H9 (cell line): ENCODE results near the gene FYCO1. TPM values are rescaled to one million over a fixed set of nuclear protein-coding genes. Genes with fewer than 3 reads are reported as not detected.

Experiments used
- DNase-seq: peaks from one replicate; pipeline ENCODE4 v3.0.0-alpha.2; 2017
- H2AFZ ChIP-seq: one replicate; pipeline ENCODE4 v1.6.1; 2013; ENCODE audit warnings: mild to moderate bottlenecking, low read length, control low read depth, moderate library complexity
- H2AK5ac ChIP-seq: 2 replicates; pipeline ENCODE4 v1.6.1; 2013; ENCODE audit warnings: low read length, control low read depth, mixed read lengths; ENCODE audit not compliant: insufficient read length
- H2BK120ac ChIP-seq: one replicate; pipeline ENCODE4 v1.6.1; 2013; ENCODE audit warnings: low read depth, mild to moderate bottlenecking, low read length, control low read depth, inconsistent platforms; ENCODE audit not compliant: poor library complexity, severe bottlenecking
- H2BK12ac ChIP-seq: 2 replicates; pipeline ENCODE4 v1.6.1; 2013; ENCODE audit warnings: low read length, control low read depth, mixed read lengths, low read depth; ENCODE audit not compliant: insufficient read length
- H2BK15ac ChIP-seq: 2 replicates; pipeline ENCODE4 v1.6.1; 2013; ENCODE audit warnings: low read depth, low read length, control low read depth
- H2BK20ac ChIP-seq: one replicate; pipeline ENCODE4 v1.6.1; 2013; ENCODE audit warnings: low read depth, mild to moderate bottlenecking, low read length, control low read depth, inconsistent platforms; ENCODE audit not compliant: poor library complexity, severe bottlenecking
- H2BK5ac ChIP-seq: 2 replicates; pipeline ENCODE4 v1.6.1; 2013; ENCODE audit warnings: low read length, control low read depth, mixed read lengths; ENCODE audit not compliant: insufficient read length
- H3K14ac ChIP-seq: 2 replicates; pipeline ENCODE4 v1.6.1; 2013; ENCODE audit warnings: low read length, control low read depth; ENCODE audit not compliant: insufficient read depth
- H3K18ac ChIP-seq: 2 replicates; pipeline ENCODE4 v1.6.1; 2013; ENCODE audit warnings: low read depth, mild to moderate bottlenecking, mixed read lengths, low read length, control low read depth; ENCODE audit not compliant: insufficient read length
- H3K23ac ChIP-seq: 2 replicates; pipeline ENCODE4 v1.6.1; 2013; ENCODE audit warnings: low read length, control low read depth, mixed read lengths, low read depth; ENCODE audit not compliant: insufficient read length
- H3K23me2 ChIP-seq: 2 replicates; pipeline ENCODE4 v1.6.1; 2013; ENCODE audit warnings: low read depth, mild to moderate bottlenecking, mixed read lengths, low read length, control low read depth; ENCODE audit not compliant: insufficient read length, poor library complexity, severe bottlenecking
- H3K27ac ChIP-seq: 2 replicates; pipeline ENCODE4 v1.5.1; 2013; ENCODE audit warnings: low read length, control low read depth, mixed read lengths, low read depth; ENCODE audit not compliant: insufficient read length
- H3K27me3 ChIP-seq: 2 replicates; pipeline ENCODE4 v1.6.1; 2013; ENCODE audit warnings: low read length, control low read depth, inconsistent platforms; ENCODE audit not compliant: insufficient read depth
- H3K4ac ChIP-seq: 2 replicates; pipeline ENCODE4 v1.6.1; 2013; ENCODE audit warnings: low read depth, mild to moderate bottlenecking, control low read depth, inconsistent platforms, low read length, moderate library complexity
- H3K4me1 ChIP-seq: 2 replicates; pipeline ENCODE4 v1.6.1; 2013; ENCODE audit warnings: low read length, control low read depth, inconsistent platforms; ENCODE audit not compliant: insufficient read depth
- H3K4me2 ChIP-seq: 2 replicates; pipeline ENCODE4 v1.6.1; 2013; ENCODE audit warnings: low read length, control low read depth, mixed read lengths; ENCODE audit not compliant: insufficient read length, insufficient read depth
- H3K56ac ChIP-seq: 2 replicates; pipeline ENCODE4 v1.6.1; 2013; ENCODE audit warnings: low read depth, mild to moderate bottlenecking, mixed read lengths, low read length, control low read depth; ENCODE audit not compliant: insufficient read length
- H3K79me1 ChIP-seq: 2 replicates; pipeline ENCODE4 v1.6.1; 2013; ENCODE audit warnings: low read depth, mild to moderate bottlenecking, moderate library complexity, low read length, control low read depth, inconsistent platforms; ENCODE audit not compliant: insufficient read depth, poor library complexity, severe bottlenecking
- H3K79me2 ChIP-seq: 2 replicates; pipeline ENCODE4 v1.6.1; 2013; ENCODE audit warnings: low read length, control low read depth, inconsistent platforms; ENCODE audit not compliant: insufficient read depth
- H3K9ac ChIP-seq: 2 replicates; pipeline ENCODE4 v1.6.1; 2013; ENCODE audit warnings: low read length, control low read depth, mixed read lengths; ENCODE audit not compliant: insufficient read length; ENCODE audit errors: extremely low read depth
- H3K9me3 ChIP-seq: one replicate; pipeline ENCODE4 v1.6.1; 2013; ENCODE audit warnings: low read depth, low read length, inconsistent platforms; ENCODE audit not compliant: control insufficient read depth
- H3T11ph ChIP-seq: one replicate; pipeline ENCODE4 v1.6.1; 2013; ENCODE audit warnings: mild to moderate bottlenecking, low read length, control low read depth, inconsistent platforms
- H4K20me1 ChIP-seq: one replicate; pipeline ENCODE4 v1.6.1; 2013; ENCODE audit not compliant: control insufficient read depth, insufficient read length, insufficient read depth
- H4K5ac ChIP-seq: 2 replicates; pipeline ENCODE4 v1.6.1; 2013; ENCODE audit warnings: low read depth, mild to moderate bottlenecking, mixed read lengths, low read length, control low read depth; ENCODE audit not compliant: insufficient read length
- H4K8ac ChIP-seq: replicated peaks from 2 replicates; pipeline ENCODE4 v1.6.1; 2013; ENCODE audit warnings: low read length, control low read depth, mixed read lengths, low read depth; ENCODE audit not compliant: insufficient read length
- H4K91ac ChIP-seq: 2 replicates; pipeline ENCODE4 v1.6.1; 2013; ENCODE audit warnings: low read depth, mild to moderate bottlenecking, moderate library complexity, mixed read lengths, low read length, control low read depth; ENCODE audit not compliant: insufficient read length
- H3K27ac Mint-ChIP-seq, 3 experiments: 2 replicates in 2 of 3; 3 replicates in 1 of 3; pipeline ENCODE4 v1.8.0; 2020 to 2021; ENCODE audit warnings: mixed read lengths in 3 of 3, mild to moderate bottlenecking in 1 of 3, moderate library complexity in 1 of 3
- H3K27me3 Mint-ChIP-seq: 2 replicates; pipeline ENCODE4 v1.8.0; 2021; ENCODE audit warnings: low read depth, mild to moderate bottlenecking, moderate library complexity, mixed read lengths
- H3K36me3 Mint-ChIP-seq, 3 experiments: 2 replicates in 2 of 3; 3 replicates in 1 of 3; pipeline ENCODE4 v1.8.0; 2020 to 2021; ENCODE audit warnings: low read depth in 3 of 3, mixed read lengths in 3 of 3; ENCODE audit not compliant: insufficient read depth in 1 of 3
- H3K4me1 Mint-ChIP-seq, 2 experiments: 2 replicates each; pipeline ENCODE4 v1.8.0; 2020; ENCODE audit warnings: mixed read lengths in 2 of 2
- H3K4me3 Mint-ChIP-seq, 2 experiments: 2 replicates in 1 of 2; 3 replicates in 1 of 2; pipeline ENCODE4 v1.8.0; 2020 to 2021; ENCODE audit warnings: mild to moderate bottlenecking in 2 of 2, mixed read lengths in 2 of 2, moderate library complexity in 1 of 2
- H3K9me3 Mint-ChIP-seq, 2 experiments: 2 replicates in 1 of 2; 3 replicates in 1 of 2; pipeline ENCODE4 v1.8.0; 2020; ENCODE audit warnings: mild to moderate bottlenecking in 2 of 2, mixed read lengths in 2 of 2, moderate library complexity in 1 of 2
- WGBS: extraction: QIAGEN DNeasy Blood & Tissue Kit; methylation state at CpG from one replicate; pipeline ENCODE4 v1.1.7; 2013; ENCODE audit warnings: missing lambda C conversion rate, low lambda C conversion rate, mixed read lengths; ENCODE audit not compliant: insufficient read length; ENCODE audit errors: extremely low coverage; 5-methylcytosine and 5-hydroxymethylcytosine counted together
- total RNA-seq: library from RNA; stranded (reverse); gene quantifications from 2 replicates; pipeline ENCODE4 v1.2.1, GENCODE V29; 2021
- TF ChIP-seq, protein P1 (sequence below): fragments of 200-600 bp; sonication (generic); conservative IDR thresholded peaks from 3 replicates; pipeline ENCODE4 v1.8.0; 2021; ENCODE audit warnings: antibody characterized with exemption, mild to moderate bottlenecking

The FYCO1 gene
- total RNA-seq, 1 experiment from 2014 or later, result 10.4 TPM

- no peak overlapping the region for H3K4me3 Mint-ChIP-seq
- Histone ChIP-seq H3K56ac (no peak overlapping the region), H3K9ac (no peak overlapping the region), H3K4ac (no peak overlapping the region), H2BK120ac (no peak overlapping the region), H3K79me2 (no peaks in the 10 kb centered on the region), H3K27me3 (no peaks in the 10 kb centered on the region), H4K20me1 (no peaks in the 10 kb centered on the region), H2BK12ac (no peak overlapping the region), H3K23ac (no peak overlapping the region), H2AK5ac (no peak overlapping the region), H2BK5ac (no peak overlapping the region), H4K8ac (no peak overlapping the region), H3K27ac (no peak overlapping the region), H3K23me2 (no peaks in the 10 kb centered on the region), H4K91ac (no peak overlapping the region), H3K4me1 (no peaks in the 10 kb centered on the region), H3K18ac (no peak overlapping the region), H3T11ph (no peak overlapping the region), H4K5ac (no peak overlapping the region), H3K79me1 (no peaks in the 10 kb centered on the region), H2BK15ac (no peak overlapping the region), H2AFZ (no peak overlapping the region), H3K14ac (no peak overlapping the region), H3K4me2 (no peak overlapping the region), H3K9me3 (no peaks in the 10 kb centered on the region), H2BK20ac (no peak overlapping the region)
- H3K36me3 Mint-ChIP-seq, result no peaks in the 10 kb centered on the region
- H3K27ac Mint-ChIP-seq, result no peak overlapping the region
- H3K27me3 Mint-ChIP-seq, result peaks cover 3% of the 10 kb centered on the region
- H3K9me3 Mint-ChIP-seq, result no peaks in the 10 kb centered on the region
- DNase-seq, result no peak
- no CpG with 5 or more reads among the region's 5 CpGs for WGBS
- TF ChIP-seq, protein P1, sequence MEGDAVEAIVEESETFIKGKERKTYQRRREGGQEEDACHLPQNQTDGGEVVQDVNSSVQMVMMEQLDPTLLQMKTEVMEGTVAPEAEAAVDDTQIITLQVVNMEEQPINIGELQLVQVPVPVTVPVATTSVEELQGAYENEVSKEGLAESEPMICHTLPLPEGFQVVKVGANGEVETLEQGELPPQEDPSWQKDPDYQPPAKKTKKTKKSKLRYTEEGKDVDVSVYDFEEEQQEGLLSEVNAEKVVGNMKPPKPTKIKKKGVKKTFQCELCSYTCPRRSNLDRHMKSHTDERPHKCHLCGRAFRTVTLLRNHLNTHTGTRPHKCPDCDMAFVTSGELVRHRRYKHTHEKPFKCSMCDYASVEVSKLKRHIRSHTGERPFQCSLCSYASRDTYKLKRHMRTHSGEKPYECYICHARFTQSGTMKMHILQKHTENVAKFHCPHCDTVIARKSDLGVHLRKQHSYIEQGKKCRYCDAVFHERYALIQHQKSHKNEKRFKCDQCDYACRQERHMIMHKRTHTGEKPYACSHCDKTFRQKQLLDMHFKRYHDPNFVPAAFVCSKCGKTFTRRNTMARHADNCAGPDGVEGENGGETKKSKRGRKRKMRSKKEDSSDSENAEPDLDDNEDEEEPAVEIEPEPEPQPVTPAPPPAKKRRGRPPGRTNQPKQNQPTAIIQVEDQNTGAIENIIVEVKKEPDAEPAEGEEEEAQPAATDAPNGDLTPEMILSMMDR, result no peak
- H3K4me1 Mint-ChIP-seq, result peaks cover 6% of the 10 kb centered on the region in 2 experiments; a peak in 3 of 4 replicates
Observed at GRCh38 chr3:45895686-45896468, 99.7 kb downstream of the FYCO1 start.
